Measurements from ENCODE around the gene KCNC1.

Gene KCNC1

DNA sequence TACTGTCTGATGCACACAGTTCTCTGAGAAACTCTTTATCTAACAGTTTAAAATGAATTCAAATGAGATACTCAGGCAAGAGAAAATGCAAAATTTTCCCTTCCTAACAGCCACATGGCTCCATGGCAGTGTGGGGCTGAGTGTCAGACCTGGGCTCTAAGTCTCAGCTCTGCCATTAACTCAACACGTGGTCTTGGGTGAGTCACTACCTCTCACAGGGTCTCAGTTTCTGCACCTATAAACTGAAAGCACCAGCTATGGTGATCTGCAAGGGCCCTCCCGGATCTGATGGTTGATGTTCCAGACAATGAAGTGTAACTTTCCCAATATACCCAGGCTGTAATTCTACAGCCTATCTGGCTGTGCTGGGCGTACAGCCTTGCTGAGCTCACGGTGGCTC lies 70.5 kb downstream of the KCNC1 start:
- no peaks in the 10 kb centered on the region for H3K4me1 ChIP-seq (ENCODE audit: control insufficient read depth, insufficient read depth, low read length)
- no peaks in the 10 kb centered on the region for H3K36me3 ChIP-seq (ENCODE audit: control insufficient read depth, insufficient read depth, low read length, severe bottlenecking)
- H3K9ac ChIP-seq (ENCODE audit: low read length): no peak overlapping the region
- H3K9me3 ChIP-seq (ENCODE audit: control insufficient read depth, low read length): no peaks in the 10 kb centered on the region
- H3K4me3 ChIP-seq (ENCODE audit: low read length): no peak overlapping the region
- DNase-seq (ENCODE audit: low read depth): no peak
- peaks cover 2% of the 10 kb centered on the region for H3K27me3 ChIP-seq (replicated peaks; ENCODE audit: control insufficient read depth, insufficient read depth, low read length)

DNA sequence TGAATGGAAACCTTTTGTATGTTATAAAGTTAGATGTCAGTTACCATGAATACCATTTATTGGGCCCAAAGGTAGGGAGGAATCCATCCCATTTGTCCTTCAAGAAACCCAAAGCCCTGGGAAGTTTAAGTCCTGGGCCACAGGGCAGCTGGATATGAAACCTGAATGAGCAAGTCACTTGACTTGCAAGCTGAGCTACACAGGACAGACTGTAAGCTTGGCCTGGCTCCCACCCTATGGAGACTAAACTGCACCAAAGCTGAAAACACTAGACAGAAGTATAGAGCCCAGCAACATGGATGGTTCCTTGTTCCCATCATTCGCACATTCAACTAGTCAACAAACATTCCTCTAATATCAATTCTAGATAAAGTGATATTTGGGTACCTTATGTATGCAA lies 71.3 kb downstream of the KCNC1 start:
- peaks cover 4% of the 10 kb centered on the region for H3K4me1 ChIP-seq (ENCODE audit: control insufficient read depth, insufficient read depth, low read length)

DNA sequence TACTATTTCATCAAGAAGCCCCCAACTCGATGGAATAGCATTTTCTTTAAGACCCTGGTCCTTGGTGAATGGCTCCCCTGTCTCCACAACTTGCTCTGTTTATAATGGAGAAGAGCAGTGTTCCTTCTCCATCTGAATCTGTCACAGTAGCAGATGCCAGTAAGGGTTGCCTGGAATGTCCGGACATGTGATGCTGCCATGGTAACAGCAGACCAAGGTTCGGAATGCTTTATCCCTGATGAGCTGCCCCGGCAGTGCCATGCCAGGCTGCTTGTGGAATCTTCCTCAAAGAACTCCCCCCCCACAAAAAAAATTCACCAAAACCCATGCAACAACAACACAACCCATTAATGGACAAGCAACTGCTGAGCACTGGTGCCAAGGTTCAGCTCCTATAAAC lies 72.5 kb downstream of the KCNC1 start:
- Histone ChIP-seq H3K4me3 (ENCODE audit: low read length) (no peak overlapping the region), H3K9ac (ENCODE audit: low read length) (no peak overlapping the region), H3K36me3 (ENCODE audit: control insufficient read depth, insufficient read depth, low read length, severe bottlenecking) (no peaks in the 10 kb centered on the region), H3K27me3 (replicated peaks; ENCODE audit: control insufficient read depth, insufficient read depth, low read length) (peaks cover 2% of the 10 kb centered on the region), H3K4me1 (ENCODE audit: control insufficient read depth, insufficient read depth, low read length) (peaks cover 12% of the 10 kb centered on the region), H3K9me3 (ENCODE audit: control insufficient read depth, low read length) (no peaks in the 10 kb centered on the region)
- no peak for DNase-seq (ENCODE audit: low read depth)

More for the DNA sequence above, 71.3 kb downstream of the KCNC1 start:
- DNase-seq (ENCODE audit: low read depth): no peak
- no peaks in the 10 kb centered on the region for H3K9me3 ChIP-seq (ENCODE audit: control insufficient read depth, low read length)
- no peak overlapping the region for H3K9ac ChIP-seq (ENCODE audit: low read length)
- H3K36me3 ChIP-seq (ENCODE audit: control insufficient read depth, insufficient read depth, low read length, severe bottlenecking): no peaks in the 10 kb centered on the region
- peaks cover 2% of the 10 kb centered on the region for H3K27me3 ChIP-seq (replicated peaks; ENCODE audit: control insufficient read depth, insufficient read depth, low read length)
- no peak overlapping the region for H3K4me3 ChIP-seq (ENCODE audit: low read length)

DNA sequence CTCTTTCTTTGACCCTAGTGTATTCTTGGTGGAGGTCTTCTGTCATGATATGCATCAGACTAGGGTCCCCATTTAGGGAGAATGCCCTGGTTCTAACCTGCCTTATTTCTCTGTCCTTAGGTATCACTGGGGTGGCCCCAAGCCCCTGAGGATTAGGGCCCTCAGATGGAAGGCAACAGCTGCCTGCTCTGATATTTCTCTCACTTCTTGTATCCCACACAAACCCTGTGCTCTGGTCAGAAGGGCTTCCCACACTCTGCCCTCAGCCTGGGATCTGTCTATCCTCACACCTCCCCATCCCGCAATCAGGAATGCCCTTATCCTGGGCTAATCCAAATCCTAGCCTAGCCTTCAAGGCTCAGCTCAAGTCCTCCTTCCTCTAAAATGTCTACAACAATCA lies 75.5 kb downstream of the KCNC1 start:
- H3K4me1 ChIP-seq (ENCODE audit: control insufficient read depth, insufficient read depth, low read length): peaks cover 12% of the 10 kb centered on the region
- no peak for DNase-seq (ENCODE audit: low read depth)
- peaks cover 5% of the 10 kb centered on the region for H3K27me3 ChIP-seq (replicated peaks; ENCODE audit: control insufficient read depth, insufficient read depth, low read length)
- H3K9ac ChIP-seq (ENCODE audit: low read length): no peak overlapping the region
- no peaks in the 10 kb centered on the region for H3K9me3 ChIP-seq (ENCODE audit: control insufficient read depth, low read length)
- no peak overlapping the region for H3K4me3 ChIP-seq (ENCODE audit: low read length)
- no peaks in the 10 kb centered on the region for H3K36me3 ChIP-seq (ENCODE audit: control insufficient read depth, insufficient read depth, low read length, severe bottlenecking)

DNA sequence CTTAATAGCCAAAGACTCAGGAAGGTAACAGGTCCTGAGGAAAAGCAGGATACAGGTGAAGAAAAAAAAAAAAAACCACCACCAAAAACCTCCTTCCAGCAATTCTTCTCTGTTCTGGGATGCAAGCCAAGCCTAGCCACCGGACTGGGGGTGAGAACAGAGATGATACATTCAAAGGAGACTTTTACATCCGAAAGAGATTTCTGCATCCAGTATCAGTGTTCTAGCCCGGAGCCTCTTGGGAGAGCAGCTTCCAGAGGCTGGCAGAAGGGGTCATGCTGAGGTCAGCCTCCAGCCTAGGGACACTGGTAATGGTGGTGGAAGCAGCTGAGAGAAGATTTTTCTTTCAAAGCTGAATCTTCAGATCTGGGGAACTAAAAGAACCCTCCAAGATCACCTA lies 76.2 kb downstream of the KCNC1 start:
- Histone ChIP-seq H3K9me3 (ENCODE audit: control insufficient read depth, low read length) (no peaks in the 10 kb centered on the region), H3K27me3 (replicated peaks; ENCODE audit: control insufficient read depth, insufficient read depth, low read length) (peaks cover 4% of the 10 kb centered on the region), H3K9ac (ENCODE audit: low read length) (no peak overlapping the region), H3K4me1 (ENCODE audit: control insufficient read depth, insufficient read depth, low read length) (peaks cover 12% of the 10 kb centered on the region), H3K36me3 (ENCODE audit: control insufficient read depth, insufficient read depth, low read length, severe bottlenecking) (no peaks in the 10 kb centered on the region), H3K4me3 (ENCODE audit: low read length) (no peak overlapping the region)
- DNase-seq (ENCODE audit: low read depth): peak; percentile 45

DNA sequence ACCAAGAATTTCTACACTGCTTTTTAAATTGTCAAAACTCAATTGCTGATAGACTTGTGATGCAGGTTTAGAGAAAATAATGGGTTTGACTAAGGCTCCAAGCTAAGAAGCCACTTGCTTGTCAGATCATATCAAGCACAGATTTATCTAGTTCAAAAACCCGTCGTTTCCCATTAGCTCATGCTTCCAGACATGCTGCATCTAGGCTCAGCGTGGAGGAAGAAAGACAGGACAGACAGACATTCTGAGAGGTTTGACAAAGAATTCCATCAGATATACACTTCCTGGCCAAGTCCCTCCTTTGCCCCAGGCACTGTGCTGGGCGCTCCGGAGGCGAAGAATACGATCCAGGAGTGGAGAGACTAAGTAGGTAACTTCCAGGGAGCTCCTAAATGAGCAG lies 76.8 kb downstream of the KCNC1 start:
- Histone ChIP-seq H3K27me3 (replicated peaks; ENCODE audit: control insufficient read depth, insufficient read depth, low read length) (peaks cover 4% of the 10 kb centered on the region), H3K9ac (ENCODE audit: low read length) (no peak overlapping the region), H3K4me3 (ENCODE audit: low read length) (no peak overlapping the region)

DNA sequence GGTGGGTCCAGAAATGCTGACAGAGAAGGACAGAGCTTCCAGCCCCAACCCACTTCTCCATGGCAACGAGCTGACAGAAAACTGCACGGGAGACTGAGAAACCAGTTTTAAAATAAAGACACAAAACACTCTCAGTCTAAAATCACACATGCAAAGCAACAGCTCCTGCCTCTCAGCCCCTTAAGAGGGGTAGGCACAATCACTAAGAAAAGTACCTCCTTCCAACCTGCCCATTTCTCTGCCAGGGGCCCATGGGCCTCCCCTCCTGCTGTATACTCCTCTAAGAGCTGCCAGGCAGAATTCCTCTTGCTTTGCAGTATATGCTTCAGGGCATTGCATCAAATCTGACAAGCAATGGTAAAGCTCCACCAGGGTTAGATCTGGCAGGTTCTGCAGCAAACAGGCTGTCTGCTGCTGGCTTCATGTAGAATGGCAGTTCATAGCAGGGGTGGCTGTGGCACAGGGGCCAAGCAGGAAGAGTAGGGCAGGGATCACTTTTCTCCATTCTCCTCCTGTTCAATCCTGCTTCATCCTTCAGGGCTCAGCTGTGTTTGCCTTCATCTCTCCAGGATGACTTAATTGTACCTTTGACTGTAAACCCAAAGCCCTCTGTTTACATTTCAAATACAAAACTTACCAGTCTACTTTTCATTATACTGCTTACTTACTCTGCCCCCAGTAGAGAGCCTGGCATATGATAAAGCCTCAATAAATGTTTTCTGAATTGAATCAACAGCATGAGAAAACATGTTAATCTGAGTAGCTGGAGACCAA lies 77.7 kb downstream of the KCNC1 start:
- no peak overlapping the region for H3K4me3 ChIP-seq (ENCODE audit: low read length)
- peaks cover 4% of the 10 kb centered on the region for H3K27me3 ChIP-seq (replicated peaks; ENCODE audit: control insufficient read depth, insufficient read depth, low read length)
- H3K36me3 ChIP-seq (ENCODE audit: control insufficient read depth, insufficient read depth, low read length, severe bottlenecking): no peaks in the 10 kb centered on the region
- H3K9me3 ChIP-seq (ENCODE audit: control insufficient read depth, low read length): no peaks in the 10 kb centered on the region
- no peak overlapping the region for H3K9ac ChIP-seq (ENCODE audit: low read length)
- DNase-seq (ENCODE audit: low read depth): peak; percentile 50
- H3K4me1 ChIP-seq (ENCODE audit: control insufficient read depth, insufficient read depth, low read length): peaks cover 18% of the 10 kb centered on the region

More for the DNA sequence above, 76.8 kb downstream of the KCNC1 start:
- DNase-seq (ENCODE audit: low read depth): no peak
- peaks cover 14% of the 10 kb centered on the region for H3K4me1 ChIP-seq (ENCODE audit: control insufficient read depth, insufficient read depth, low read length)
- H3K9me3 ChIP-seq (ENCODE audit: control insufficient read depth, low read length): no peaks in the 10 kb centered on the region
- no peaks in the 10 kb centered on the region for H3K36me3 ChIP-seq (ENCODE audit: control insufficient read depth, insufficient read depth, low read length, severe bottlenecking)

DNA sequence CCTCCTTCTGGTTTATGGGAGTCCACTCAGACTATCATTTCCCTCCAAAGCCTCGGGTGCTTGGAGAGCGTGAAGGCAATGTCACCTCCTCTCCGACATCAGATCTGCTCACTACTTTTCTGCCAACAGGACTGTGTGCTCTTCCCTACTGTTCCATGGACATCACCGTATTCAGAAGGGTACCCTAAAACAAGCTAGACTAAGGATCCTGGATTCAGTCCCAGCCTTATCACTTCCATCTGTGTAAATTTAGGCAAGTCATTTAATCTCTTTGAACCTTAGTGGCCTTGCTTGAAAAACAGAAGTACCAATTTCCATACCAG lies 78.2 kb downstream of the KCNC1 start:
- DNase-seq (ENCODE audit: low read depth): no peak
- H3K36me3 ChIP-seq (ENCODE audit: control insufficient read depth, insufficient read depth, low read length, severe bottlenecking): no peaks in the 10 kb centered on the region
- H3K9me3 ChIP-seq (ENCODE audit: control insufficient read depth, low read length): no peaks in the 10 kb centered on the region
- H3K4me1 ChIP-seq (ENCODE audit: control insufficient read depth, insufficient read depth, low read length): peaks cover 18% of the 10 kb centered on the region
- peaks cover 4% of the 10 kb centered on the region for H3K27me3 ChIP-seq (replicated peaks; ENCODE audit: control insufficient read depth, insufficient read depth, low read length)
- H3K9ac ChIP-seq (ENCODE audit: low read length): no peak overlapping the region
- no peak overlapping the region for H3K4me3 ChIP-seq (ENCODE audit: low read length)

DNA sequence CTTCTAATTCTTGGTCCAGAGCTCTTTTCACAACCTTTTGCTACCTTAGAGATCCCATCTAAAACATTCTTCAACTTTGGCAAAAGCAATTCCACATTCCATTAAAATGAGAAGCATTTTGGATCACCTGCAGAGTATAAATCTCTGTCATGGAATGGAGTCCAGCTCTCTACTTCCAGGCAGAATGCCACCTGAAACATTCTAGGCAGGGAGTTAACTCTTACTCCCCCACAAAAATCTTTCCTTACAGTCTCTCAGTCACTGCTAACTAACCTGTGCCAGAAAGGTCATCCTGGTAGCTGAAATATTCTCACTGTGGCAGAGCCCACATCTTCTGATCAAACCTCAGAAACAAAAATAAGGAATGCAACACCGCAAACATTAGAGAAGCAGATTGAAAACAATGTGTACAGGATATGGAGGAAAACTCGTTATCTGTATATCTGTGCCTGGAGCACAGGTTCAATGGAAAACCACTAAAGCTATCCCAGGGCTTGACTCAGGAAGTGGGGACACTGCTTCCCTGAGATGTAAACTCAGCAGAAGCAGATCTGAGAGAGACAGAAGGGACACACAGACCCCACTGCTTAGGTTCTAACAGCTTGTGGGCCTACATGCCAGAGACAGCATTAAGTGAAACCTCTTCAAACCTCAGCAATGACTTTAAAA lies 78.9 kb downstream of the KCNC1 start:
- no peaks in the 10 kb centered on the region for H3K9me3 ChIP-seq (ENCODE audit: control insufficient read depth, low read length)
- no peak for DNase-seq (ENCODE audit: low read depth)

DNA sequence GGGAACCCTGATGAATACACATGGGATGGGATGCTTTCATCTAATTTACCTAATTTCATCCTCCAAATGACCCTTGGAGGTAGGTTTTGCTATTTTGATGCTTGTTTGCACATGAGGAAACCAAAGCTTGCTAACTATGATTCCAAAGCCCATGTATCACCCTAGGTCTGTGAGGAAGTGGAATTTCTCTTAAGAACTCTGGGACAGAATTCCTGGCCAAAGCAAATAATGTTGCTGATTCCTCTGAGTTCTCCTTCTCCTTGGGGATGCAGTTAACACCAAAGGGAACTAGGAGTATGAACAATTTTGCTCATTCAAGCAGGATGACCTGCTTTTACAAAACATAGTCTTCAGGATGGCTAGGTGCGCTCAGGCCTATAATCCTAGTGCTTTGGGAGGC lies 80.0 kb downstream of the KCNC1 start:
- Histone ChIP-seq H3K4me1 (ENCODE audit: control insufficient read depth, insufficient read depth, low read length) (peaks cover 18% of the 10 kb centered on the region), H3K36me3 (ENCODE audit: control insufficient read depth, insufficient read depth, low read length, severe bottlenecking) (no peaks in the 10 kb centered on the region), H3K9ac (ENCODE audit: low read length) (no peak overlapping the region), H3K4me3 (ENCODE audit: low read length) (no peak overlapping the region), H3K27me3 (replicated peaks; ENCODE audit: control insufficient read depth, insufficient read depth, low read length) (peaks cover 14% of the 10 kb centered on the region), H3K9me3 (ENCODE audit: control insufficient read depth, low read length) (no peaks in the 10 kb centered on the region)
- no peak for DNase-seq (ENCODE audit: low read depth)

More for the DNA sequence above, 78.9 kb downstream of the KCNC1 start:
- Histone ChIP-seq H3K4me3 (ENCODE audit: low read length) (no peak overlapping the region), H3K4me1 (ENCODE audit: control insufficient read depth, insufficient read depth, low read length) (peaks cover 18% of the 10 kb centered on the region), H3K36me3 (ENCODE audit: control insufficient read depth, insufficient read depth, low read length, severe bottlenecking) (no peaks in the 10 kb centered on the region), H3K27me3 (replicated peaks; ENCODE audit: control insufficient read depth, insufficient read depth, low read length) (peaks cover 6% of the 10 kb centered on the region), H3K9ac (ENCODE audit: low read length) (no peak overlapping the region)

DNA sequence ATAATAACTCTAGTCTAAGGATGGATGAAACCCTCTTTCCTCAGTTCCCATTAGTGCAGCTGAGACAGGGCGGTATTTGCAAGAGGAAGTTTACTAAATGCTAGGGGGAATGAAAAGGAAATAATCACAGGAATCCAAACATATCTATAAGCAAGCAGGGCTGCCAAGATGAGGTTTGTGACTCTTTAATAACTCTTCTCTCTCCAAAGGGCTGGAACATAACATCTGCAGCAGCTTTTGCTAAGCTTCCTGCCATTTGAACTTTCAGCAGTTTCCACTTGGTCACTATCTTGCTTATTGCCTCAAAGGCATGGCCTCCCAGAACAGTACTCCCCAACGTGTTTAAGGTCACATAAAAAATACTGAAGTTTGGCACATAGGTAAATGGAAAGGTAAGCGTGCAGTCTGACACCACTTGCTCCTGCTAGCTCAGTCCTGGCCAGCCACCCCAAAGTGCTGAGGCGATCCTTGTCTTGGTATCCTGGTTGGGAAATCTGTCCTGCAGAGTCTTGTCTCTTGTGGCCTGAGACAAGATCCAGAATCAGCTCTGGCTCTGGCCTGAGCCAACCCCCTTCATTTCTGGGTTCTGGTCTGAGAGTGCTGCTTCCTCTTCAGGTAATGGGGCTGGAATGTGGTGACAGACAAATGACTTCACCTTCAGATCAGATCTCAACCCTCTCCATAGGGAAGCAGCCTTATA lies 81.8 kb downstream of the KCNC1 start:
- no peak for DNase-seq (ENCODE audit: low read depth)
- H3K9ac ChIP-seq (ENCODE audit: low read length): no peak overlapping the region
- no peaks in the 10 kb centered on the region for H3K36me3 ChIP-seq (ENCODE audit: control insufficient read depth, insufficient read depth, low read length, severe bottlenecking)
- H3K9me3 ChIP-seq (ENCODE audit: control insufficient read depth, low read length): no peaks in the 10 kb centered on the region
- peaks cover 14% of the 10 kb centered on the region for H3K27me3 ChIP-seq (replicated peaks; ENCODE audit: control insufficient read depth, insufficient read depth, low read length)
- H3K4me1 ChIP-seq (ENCODE audit: control insufficient read depth, insufficient read depth, low read length): peaks cover 10% of the 10 kb centered on the region
- H3K4me3 ChIP-seq (ENCODE audit: low read length): no peak overlapping the region
